ENCODE measurements around the gene ZMPSTE24. TPM values are rescaled to one million over a fixed set of nuclear protein-coding genes. Genes with fewer than 3 reads are reported as not detected.

The ZMPSTE24 gene
- total RNA-seq, 4 donors from 2014 or later: 11.6 to 44.3 (median 25.1) TPM

- Histone ChIP-seq H3K4me3 (no peak overlapping the region), H3K4me1 (no peaks in the 10 kb centered on the region), H3K27me3 (no peaks in the 10 kb centered on the region), H3K27ac (no peak overlapping the region), H3K36me3 (peaks cover 0 to 51% (median 0%) of the 10 kb centered on the region in 3 donors), H3K9me3 (no peaks in the 10 kb centered on the region)
- DNase-seq: no peak
- TF ChIP-seq POLR2A (IDR thresholded peaks at IDR 0.05): no peak
Measured at GRCh38 chr1:40274331-40274730, 16.3 kb downstream of the ZMPSTE24 start.

DNA sequence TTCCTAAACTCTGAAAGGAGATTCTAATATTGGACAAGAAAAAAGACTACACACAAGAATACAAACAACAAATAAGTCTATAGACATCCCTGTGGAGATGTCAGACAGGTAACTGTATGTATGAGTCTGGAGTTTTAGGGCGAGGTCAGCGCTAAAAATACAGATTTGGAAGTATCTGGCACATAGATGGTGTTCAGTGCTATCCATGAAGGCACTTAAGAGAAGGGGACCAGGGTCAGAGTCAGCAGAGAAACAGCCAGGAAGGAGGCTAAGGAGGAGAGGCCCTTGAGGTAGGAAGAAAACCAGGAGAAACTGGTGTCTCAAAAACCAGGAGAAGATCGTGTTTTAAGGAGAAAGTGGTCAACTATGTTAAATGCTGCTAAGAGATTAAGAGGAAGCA is 18.1 kb downstream of the ZMPSTE24 start:
- no peak overlapping the region for H3K27ac ChIP-seq
- no peaks in the 10 kb centered on the region for H3K27me3 ChIP-seq
- no peaks in the 10 kb centered on the region for H3K4me1 ChIP-seq
- no peaks in the 10 kb centered on the region for H3K9me3 ChIP-seq
- DNase-seq: no peak
- TF ChIP-seq POLR2A (IDR thresholded peaks at IDR 0.05) (no peak), CTCF (IDR thresholded peaks at IDR 0.05) (no peak)
- no peak overlapping the region for H3K4me3 ChIP-seq
- peaks cover 0 to 48% (median 0%) of the 10 kb centered on the region in 3 donors for H3K36me3 ChIP-seq

GRCh38 chr1:40281853-40282252 is 23.8 kb downstream of the ZMPSTE24 start:
- no peak for DNase-seq
- no peaks in the 10 kb centered on the region for H3K4me1 ChIP-seq
- TF ChIP-seq POLR2A (IDR thresholded peaks at IDR 0.05) (no peak), CTCF (IDR thresholded peaks at IDR 0.05) (no peak)
- no peaks in the 10 kb centered on the region for H3K9me3 ChIP-seq
- H3K36me3 ChIP-seq: peaks cover 0 to 51% (median 0%) of the 10 kb centered on the region in 3 donors
- no peak overlapping the region for H3K4me3 ChIP-seq
- H3K27ac ChIP-seq: no peak overlapping the region
- no peaks in the 10 kb centered on the region for H3K27me3 ChIP-seq

GRCh38 chr1:40291293-40291692 is 33.3 kb downstream of the ZMPSTE24 start:
- Histone ChIP-seq H3K27me3 (no peaks in the 10 kb centered on the region), H3K4me1 (no peaks in the 10 kb centered on the region), H3K4me3 (no peak overlapping the region), H3K27ac (no peak overlapping the region), H3K9me3 (no peaks in the 10 kb centered on the region), H3K36me3 (peaks cover 0 to 65% (median 0%) of the 10 kb centered on the region in 3 donors)
- no peak for DNase-seq
- TF ChIP-seq POLR2A (IDR thresholded peaks at IDR 0.05) (no peak), CTCF (IDR thresholded peaks at IDR 0.05) (no peak)

- no peaks in the 10 kb centered on the region for H3K27me3 ChIP-seq
- H3K36me3 ChIP-seq: no peaks in the 10 kb centered on the region
- no peaks in the 10 kb centered on the region for H3K9me3 ChIP-seq
- H3K4me1 ChIP-seq: no peaks in the 10 kb centered on the region
- no peak overlapping the region for H3K27ac ChIP-seq
- TF ChIP-seq CTCF (IDR thresholded peaks at IDR 0.05): no peak
- no peak for TF ChIP-seq POLR2A (IDR thresholded peaks at IDR 0.05)
- H3K4me3 ChIP-seq: no peak overlapping the region
- DNase-seq: no peak
Measured at GRCh38 chr1:40299366-40300248, 41.6 kb downstream of the ZMPSTE24 start.

DNA sequence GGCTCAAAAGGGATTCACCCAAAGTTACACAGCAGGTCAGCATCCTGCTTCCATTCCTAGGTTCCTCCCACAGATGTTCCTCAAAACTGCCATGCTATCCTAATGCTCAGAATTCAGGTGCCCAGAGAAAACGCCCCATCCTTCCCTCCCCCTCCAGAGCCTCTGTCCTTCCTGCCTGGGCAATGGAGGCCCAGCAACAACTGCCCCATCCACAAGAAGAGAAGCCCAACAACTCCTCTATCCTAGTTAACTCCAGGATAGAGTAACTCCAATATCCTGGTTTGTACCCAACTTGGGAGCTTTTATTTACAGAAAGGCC is 42.2 kb downstream of the ZMPSTE24 start:
- H3K27ac ChIP-seq: no peak overlapping the region
- TF ChIP-seq CTCF (IDR thresholded peaks at IDR 0.05) (no peak), POLR2A (IDR thresholded peaks at IDR 0.05) (no peak)
- H3K4me1 ChIP-seq: no peaks in the 10 kb centered on the region

More for the DNA sequence above, 42.2 kb downstream of the ZMPSTE24 start:
- Histone ChIP-seq H3K4me3 (no peak overlapping the region), H3K36me3 (no peaks in the 10 kb centered on the region), H3K9me3 (no peaks in the 10 kb centered on the region), H3K27me3 (no peaks in the 10 kb centered on the region)
- DNase-seq: no peak

All from Peyer's patch (tissue), 4 donors.